Coronary artery (tissue), 2 donors: ENCODE data around the gene CMTM1.
"Not testable (repeated sequence)": the region's sequence is repeated elsewhere in the genome, so short reads cannot be mapped to it uniquely, and the experiment has no call there.

Experiments used
- DNase-seq: peaks from one replicate; pipeline ENCODE4 v3.0.0-alpha.2; 2017; ENCODE audit warnings: low spot score
- H3K27ac ChIP-seq, 2 donors: fragments of 200-600 bp; sonication (generic); one replicate each; pipeline ENCODE4 v1.5.1; 2016 to 2019
- H3K4me3 ChIP-seq: fragments of 200-600 bp; sonication (generic); 2 replicates; pipeline ENCODE4 v1.5.1; 2016; ENCODE audit warnings: mild to moderate bottlenecking, moderate library complexity
- CTCF ChIP-seq: fragments of 200-600 bp; sonication (generic); IDR thresholded peaks from one replicate; pipeline ENCODE4 v1.5.1; 2019; ENCODE audit warnings: antibody characterized with exemption

Gene CMTM1

DNA sequence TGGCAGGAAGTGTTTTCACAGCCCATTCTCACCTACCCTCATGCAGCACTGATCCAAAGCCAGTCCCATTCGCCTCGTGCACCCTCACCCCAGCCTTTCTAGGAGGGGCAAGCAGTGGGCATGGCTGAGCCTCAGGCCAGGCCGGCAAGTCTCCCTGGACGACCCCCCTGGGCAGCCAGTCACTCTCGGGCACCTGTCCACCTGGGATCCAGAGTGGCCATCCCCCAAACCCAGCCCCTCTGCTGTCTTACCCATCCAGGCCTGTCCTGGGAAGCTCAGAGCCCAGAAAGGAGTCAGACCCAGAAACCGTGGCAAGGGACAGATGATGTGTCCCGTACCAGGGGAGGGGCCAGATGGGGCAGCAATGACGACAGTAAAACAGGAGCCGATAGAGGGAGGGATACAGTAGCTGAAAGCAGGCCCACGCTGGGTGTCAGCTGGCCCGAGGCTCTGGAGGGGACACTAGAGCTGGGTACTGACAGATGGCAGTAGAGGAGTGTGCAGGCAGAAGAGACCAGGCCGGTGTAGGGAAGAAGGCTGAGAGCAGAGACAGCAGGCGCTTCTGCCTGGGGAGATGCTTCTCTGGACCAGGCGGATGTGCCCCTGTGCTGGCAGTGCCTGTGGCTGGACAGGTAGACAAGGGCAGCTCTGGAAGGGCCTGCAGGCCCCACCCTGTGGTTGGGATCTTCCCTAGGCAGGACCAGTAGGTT, 44.0 kb downstream of the CMTM1 start:
- no peak overlapping the region for H3K27ac ChIP-seq
- DNase-seq: no peak
- no peak for TF ChIP-seq CTCF
- no peak overlapping the region for H3K4me3 ChIP-seq

DNA sequence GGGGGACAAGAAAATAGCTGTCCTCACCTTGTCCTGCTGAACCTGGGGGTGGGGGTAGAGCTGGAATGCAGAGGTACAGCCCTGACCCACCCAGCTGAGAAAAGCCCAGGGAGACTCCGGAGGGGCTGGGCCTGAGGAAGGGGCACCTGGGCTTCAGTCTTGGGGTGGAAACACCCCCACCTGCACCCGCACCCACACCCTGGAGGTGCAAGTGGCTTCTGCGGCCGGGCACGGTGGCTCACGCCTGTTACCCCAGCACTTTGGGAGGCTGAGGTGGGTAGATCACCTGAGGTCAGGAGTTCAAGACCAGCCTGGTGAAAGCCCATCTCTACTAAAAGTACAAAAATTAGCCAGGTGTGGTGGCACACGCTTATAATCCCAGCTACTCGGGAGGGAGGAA, 45.7 kb downstream of the CMTM1 start:
- not testable (repeated sequence) for H3K4me3 ChIP-seq

DNA sequence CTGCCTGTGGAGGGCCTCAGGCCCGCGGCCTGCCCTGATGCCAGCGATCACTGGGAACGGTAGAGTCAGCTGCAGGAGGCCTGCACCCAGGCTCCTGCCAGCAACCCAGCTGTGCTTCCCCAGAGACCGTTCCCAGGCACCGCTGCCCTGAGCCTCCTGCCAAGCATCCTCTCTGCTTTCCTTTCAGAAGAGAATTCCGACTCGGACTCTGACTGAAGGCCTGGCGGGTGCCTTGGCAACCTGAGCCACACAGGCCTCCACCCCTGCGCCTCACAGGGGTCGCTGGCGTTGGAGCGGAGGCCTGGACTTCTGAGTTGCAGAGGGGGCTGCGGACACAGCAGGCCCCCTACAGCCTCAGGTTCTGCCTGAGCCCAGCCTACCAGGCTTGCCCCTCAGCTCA, 46.2 kb downstream of the CMTM1 start:
- no peak overlapping the region for H3K27ac ChIP-seq
- TF ChIP-seq CTCF: no peak
- DNase-seq: no peak
- no peak overlapping the region for H3K4me3 ChIP-seq

More for the DNA sequence above, 45.7 kb downstream of the CMTM1 start:
- H3K27ac ChIP-seq, DNase-seq: not testable (repeated sequence)

- Histone ChIP-seq H3K4me3 (no peak overlapping the region), H3K27ac (no peak overlapping the region)
- no peak for DNase-seq
- TF ChIP-seq CTCF: no peak
These were observed 48.0 kb downstream of the CMTM1 start for GRCh38 chr16:66614161-66614802.

DNA sequence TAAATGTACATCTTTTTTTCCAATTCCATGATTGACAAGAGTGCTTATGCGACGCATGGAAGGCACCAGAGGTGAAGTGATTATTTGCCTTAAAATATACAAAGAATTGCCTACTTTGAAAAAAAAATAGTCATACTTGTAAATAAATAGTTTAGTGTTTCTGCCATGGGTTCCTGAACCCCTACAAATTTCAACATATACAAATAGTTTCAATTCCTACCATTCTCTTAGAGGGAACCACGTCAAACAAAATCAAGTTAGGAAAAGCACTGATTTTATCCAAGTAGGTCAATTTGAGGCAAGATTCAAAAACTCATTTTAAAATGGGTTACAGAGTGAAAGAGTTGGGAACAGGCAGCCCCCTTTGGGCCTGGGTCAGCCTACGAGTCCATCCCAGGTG, 49.9 kb downstream of the CMTM1 start:
- no peak for DNase-seq
- Histone ChIP-seq H3K27ac (no peak overlapping the region), H3K4me3 (no peak overlapping the region)
- no peak for TF ChIP-seq CTCF

GRCh38 chr16:66616592-66616991, 50.4 kb downstream of the CMTM1 start:
- DNase-seq: no peak
- no peak overlapping the region for H3K27ac ChIP-seq
- TF ChIP-seq CTCF: no peak
- H3K4me3 ChIP-seq: no peak overlapping the region

DNA sequence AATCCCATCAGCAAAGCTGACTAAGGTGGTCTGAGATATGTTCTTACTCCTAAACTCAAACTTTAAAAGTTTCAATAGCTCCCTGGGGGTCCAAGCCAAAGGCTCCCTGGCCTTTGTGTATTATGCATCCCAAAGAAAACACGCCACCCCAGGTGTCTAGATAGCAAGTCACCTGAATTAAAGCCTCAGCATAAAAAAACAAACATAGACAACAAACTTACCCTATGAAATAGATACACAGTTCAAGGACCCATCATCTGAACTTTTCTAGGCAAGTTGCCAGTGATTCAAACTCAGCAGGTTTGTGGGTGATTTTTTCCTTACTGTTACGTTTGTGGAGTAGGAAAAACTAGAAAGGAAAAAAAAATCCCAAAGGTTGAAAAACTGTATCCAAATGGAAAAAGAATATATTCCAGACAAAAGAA, 50.8 kb downstream of the CMTM1 start:
- H3K27ac ChIP-seq: no peak overlapping the region
- TF ChIP-seq CTCF: no peak
- DNase-seq: no peak

More for the DNA sequence above, 50.8 kb downstream of the CMTM1 start:
- no peak overlapping the region for H3K4me3 ChIP-seq
